Testis (tissue), 3 donors: ENCODE results near the gene CD7. TPM values are rescaled to one million over a fixed set of nuclear protein-coding genes. Genes with fewer than 3 reads are reported as not detected.

Source experiments
- DNase-seq: peaks from one replicate; pipeline ENCODE4 v3.0.0-alpha.2; 2019
- H3K27ac ChIP-seq, 2 donors: fragments of 200-600 bp; sonication (generic); one replicate each; pipeline ENCODE4 v1.5.1; 2019
- H3K27me3 ChIP-seq: fragments of 200-600 bp; sonication (generic); one replicate; pipeline ENCODE4 v1.5.1; 2019
- H3K36me3 ChIP-seq: fragments of 200-600 bp; sonication (generic); one replicate; pipeline ENCODE4 v1.5.1; 2017; ENCODE audit warnings: low read depth; ENCODE audit errors: missing control alignments
- H3K4me1 ChIP-seq: fragments of 200-600 bp; sonication (generic); one replicate; pipeline ENCODE4 v1.5.1; 2019
- H3K4me3 ChIP-seq, 2 donors: fragments of 200-600 bp; sonication (generic); one replicate each; pipeline ENCODE4 v1.5.1; 2017 to 2019
- H3K9me3 ChIP-seq: fragments of 200-600 bp; sonication (generic); one replicate; pipeline ENCODE4 v1.5.1; 2017
- POLR2A ChIP-seq: fragments of 450-650 bp; IDR thresholded peaks from one replicate; pipeline ENCODE4 v1.6.1; 2017; ENCODE audit warnings: antibody characterized with exemption, mild to moderate bottlenecking, moderate library complexity
- WGBS, 2 donors: methylation state at CpG; one replicate each; pipeline ENCODE4 v1.1.5; 2018; 5-methylcytosine and 5-hydroxymethylcytosine counted together
- intact Hi-C: fragments of 100-400 bp; cut with DNase I; formaldehyde crosslinking; loops from one replicate; pipeline ENCODE4 v1.15.1; 2023; ENCODE audit warnings: low total_unique reads
- polyA plus RNA-seq: library from polyadenylated mRNA; stranded (reverse); fragments of 350-450 nt; fragmentation: Illumina TruSeq; extraction: RNeasy Lipid Tissue Mini Kit (QIAGEN cat#74804); gene quantifications from one replicate; pipeline ENCODE4 v1.2.3, GENCODE V29; 2014; ENCODE audit warnings: low read depth, low replicate concordance; ENCODE audit not compliant: insufficient read depth
- total RNA-seq, 2 donors: library from RNA; depleted of rRNA; stranded (reverse); fragments of >200 nt; gene quantifications; one replicate each; pipeline ENCODE4 v1.2.3, GENCODE V29; 2016
- TF ChIP-seq, protein P1 (sequence below), 3 experiments: fragments of 450-650 bp in 2 of 3; fragments of 200-600 bp in 1 of 3; sonication (generic) in 1 of 3; IDR thresholded peaks; one replicate each; pipeline ENCODE4 v1.5.1; 2016 to 2019; ENCODE audit warnings: antibody characterized with exemption in 3 of 3, mild to moderate bottlenecking in 2 of 3, moderate library complexity in 1 of 3

CD7 gene
- total and polyA plus RNA-seq, 3 donors from 2014 or later, result 0.55 to 3.0 (median 2.3) TPM

GRCh38 chr17:82301916-82302567 lies 15.4 kb downstream of the CD7 start:
- TF ChIP-seq, protein P1, sequence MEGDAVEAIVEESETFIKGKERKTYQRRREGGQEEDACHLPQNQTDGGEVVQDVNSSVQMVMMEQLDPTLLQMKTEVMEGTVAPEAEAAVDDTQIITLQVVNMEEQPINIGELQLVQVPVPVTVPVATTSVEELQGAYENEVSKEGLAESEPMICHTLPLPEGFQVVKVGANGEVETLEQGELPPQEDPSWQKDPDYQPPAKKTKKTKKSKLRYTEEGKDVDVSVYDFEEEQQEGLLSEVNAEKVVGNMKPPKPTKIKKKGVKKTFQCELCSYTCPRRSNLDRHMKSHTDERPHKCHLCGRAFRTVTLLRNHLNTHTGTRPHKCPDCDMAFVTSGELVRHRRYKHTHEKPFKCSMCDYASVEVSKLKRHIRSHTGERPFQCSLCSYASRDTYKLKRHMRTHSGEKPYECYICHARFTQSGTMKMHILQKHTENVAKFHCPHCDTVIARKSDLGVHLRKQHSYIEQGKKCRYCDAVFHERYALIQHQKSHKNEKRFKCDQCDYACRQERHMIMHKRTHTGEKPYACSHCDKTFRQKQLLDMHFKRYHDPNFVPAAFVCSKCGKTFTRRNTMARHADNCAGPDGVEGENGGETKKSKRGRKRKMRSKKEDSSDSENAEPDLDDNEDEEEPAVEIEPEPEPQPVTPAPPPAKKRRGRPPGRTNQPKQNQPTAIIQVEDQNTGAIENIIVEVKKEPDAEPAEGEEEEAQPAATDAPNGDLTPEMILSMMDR (IDR thresholded peaks at IDR 0.05), result no peak
- H3K4me3 ChIP-seq, result no peak overlapping the region
- intact Hi-C loops, result no loop called here
- no peaks in the 10 kb centered on the region for H3K27me3 ChIP-seq
- WGBS, 2 donors, result 82 to 84% methylated on average over 12 to 23 of the region's 23 CpGs
- DNase-seq, result no peak
- H3K9me3 ChIP-seq, result no peaks in the 10 kb centered on the region
- H3K27ac ChIP-seq, result no peak overlapping the region
- H3K36me3 ChIP-seq, result no peaks in the 10 kb centered on the region
- peaks cover 15% of the 10 kb centered on the region for H3K4me1 ChIP-seq

- intact Hi-C loops, result no loop called here
- no peaks in the 10 kb centered on the region for H3K27me3 ChIP-seq
- H3K9me3 ChIP-seq, result no peaks in the 10 kb centered on the region
- peaks cover 21% of the 10 kb centered on the region for H3K4me1 ChIP-seq
- no peaks in the 10 kb centered on the region for H3K36me3 ChIP-seq
- no peak for DNase-seq
- no peak overlapping the region for H3K27ac ChIP-seq
- 94 to 95% methylated on average over 2 to 12 of the region's 12 CpGs for WGBS, 2 donors
- no peak overlapping the region for H3K4me3 ChIP-seq
- TF ChIP-seq, protein P1 (IDR thresholded peaks at IDR 0.05), result no peak
- TF ChIP-seq POLR2A, result no peak
Observed at GRCh38 chr17:82301300-82301915, 16.0 kb downstream of the CD7 start.

- peaks cover 21% of the 10 kb centered on the region for H3K4me1 ChIP-seq
- no peak overlapping the region for H3K4me3 ChIP-seq
- intact Hi-C loops, result no loop called here
- H3K27ac ChIP-seq, result no peak overlapping the region
- WGBS, 2 donors, result 55 to 68% methylated on average over 6 to 21 of the region's 21 CpGs
- no peaks in the 10 kb centered on the region for H3K27me3 ChIP-seq
- peak; percentile 65 for DNase-seq
- H3K9me3 ChIP-seq, result no peaks in the 10 kb centered on the region
- TF ChIP-seq POLR2A, result no peak
- TF ChIP-seq, protein P1 (IDR thresholded peaks at IDR 0.05), result peak; percentile 44 to 60 (median 59)
- H3K36me3 ChIP-seq, result no peaks in the 10 kb centered on the region
Observed at GRCh38 chr17:82300707-82301270, 16.6 kb downstream of the CD7 start.

DNA sequence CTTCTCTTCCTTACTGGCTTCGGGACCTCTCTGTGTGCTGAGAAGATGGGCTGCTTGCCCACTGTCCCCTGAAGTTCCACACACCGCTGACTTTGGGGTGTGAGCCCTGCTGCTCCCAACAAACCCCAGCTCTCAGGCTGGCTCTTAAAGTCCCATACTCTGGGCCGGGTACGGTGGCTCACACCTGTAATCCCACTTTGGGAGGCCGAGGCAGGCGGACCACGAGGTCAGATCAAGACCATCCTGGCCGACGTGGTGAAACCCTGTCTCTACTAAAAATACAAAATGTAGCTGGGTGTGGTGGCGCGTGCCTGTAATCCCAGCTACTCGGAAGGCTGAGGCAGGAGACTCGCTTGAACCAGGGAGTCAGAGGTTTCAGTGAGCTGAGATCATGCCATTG lies 17.2 kb downstream of the CD7 start:
- no peaks in the 10 kb centered on the region for H3K27me3 ChIP-seq
- DNase-seq, result no peak
- no peak overlapping the region for H3K4me3 ChIP-seq
- H3K27ac ChIP-seq, result no peak overlapping the region
- intact Hi-C loops, result no loop called here
- TF ChIP-seq, protein P1 (IDR thresholded peaks at IDR 0.05), result no peak
- no peak for TF ChIP-seq POLR2A
- 94 to 99% methylated on average over 11 to 13 of the region's 13 CpGs for WGBS, 2 donors
- H3K4me1 ChIP-seq, result peaks cover 21% of the 10 kb centered on the region
- no peaks in the 10 kb centered on the region for H3K9me3 ChIP-seq
- H3K36me3 ChIP-seq, result no peaks in the 10 kb centered on the region
